NCI-H446 (cell line): Measurements from ENCODE around the gene MEGF10.

Experiments
- DNase-seq, 2 experiments: peaks; one replicate each; lab custom pipeline; 2025; lab: John Stamatoyannopoulos, UW

MEGF10 gene

DNA sequence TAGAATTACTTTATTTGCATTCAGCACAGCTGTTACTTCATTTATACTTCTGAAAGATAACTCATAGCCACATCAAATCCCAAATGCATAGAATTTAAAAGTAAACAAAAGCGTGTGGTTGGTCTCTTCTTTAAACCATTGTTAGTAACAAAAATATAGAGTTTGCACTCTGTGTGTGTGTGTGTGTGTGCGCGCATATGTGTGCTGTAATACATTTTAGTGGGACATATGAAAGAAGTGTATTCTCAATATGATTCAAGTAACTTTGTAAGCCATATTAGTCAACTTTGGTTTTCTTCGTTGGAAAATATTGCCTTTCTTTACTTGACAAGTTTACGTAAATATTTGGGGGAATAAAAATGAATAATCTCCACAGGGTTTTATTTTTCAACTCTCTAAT lies 120.8 kb downstream of the MEGF10 start:
- no peak for DNase-seq

DNA sequence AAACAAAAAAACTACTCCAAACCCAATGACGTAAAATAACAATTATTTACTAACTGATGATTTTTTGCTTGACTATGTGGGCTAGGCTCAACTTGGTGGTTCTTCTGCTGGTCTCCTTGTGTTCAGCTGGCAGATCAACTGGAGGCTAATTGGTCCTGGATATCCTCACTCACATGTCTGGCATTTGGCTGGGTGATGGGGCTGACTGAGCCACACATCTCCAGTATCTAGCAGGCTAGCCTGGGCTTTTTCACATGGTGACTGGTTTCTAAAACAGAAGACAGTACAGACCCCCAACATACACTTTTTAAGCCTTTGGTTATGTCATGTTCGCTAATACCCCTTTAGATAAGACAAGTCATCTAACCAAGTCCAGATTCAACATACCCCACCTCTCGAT lies 122.1 kb downstream of the MEGF10 start:
- DNase-seq = no peak

DNA sequence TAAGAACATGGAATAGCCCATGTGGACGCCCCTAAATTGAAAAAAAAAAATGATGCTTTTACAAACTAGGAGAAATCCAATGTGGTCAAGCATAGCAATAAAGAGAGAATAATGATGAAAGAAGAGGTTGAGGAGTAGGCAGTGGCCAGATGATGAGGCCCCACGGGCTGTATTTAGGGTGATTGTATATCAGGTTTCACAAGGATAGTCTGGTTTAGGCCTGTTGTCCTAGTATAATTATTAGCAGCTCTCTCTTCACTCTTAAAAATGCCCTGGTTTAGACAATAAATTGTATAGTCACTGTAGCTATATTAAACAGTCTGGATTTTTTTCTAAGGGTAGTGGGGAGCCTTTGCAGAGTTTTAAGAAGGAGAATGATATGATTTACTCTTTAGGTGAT lies 124.4 kb downstream of the MEGF10 start:
- DNase-seq = no peak

DNA sequence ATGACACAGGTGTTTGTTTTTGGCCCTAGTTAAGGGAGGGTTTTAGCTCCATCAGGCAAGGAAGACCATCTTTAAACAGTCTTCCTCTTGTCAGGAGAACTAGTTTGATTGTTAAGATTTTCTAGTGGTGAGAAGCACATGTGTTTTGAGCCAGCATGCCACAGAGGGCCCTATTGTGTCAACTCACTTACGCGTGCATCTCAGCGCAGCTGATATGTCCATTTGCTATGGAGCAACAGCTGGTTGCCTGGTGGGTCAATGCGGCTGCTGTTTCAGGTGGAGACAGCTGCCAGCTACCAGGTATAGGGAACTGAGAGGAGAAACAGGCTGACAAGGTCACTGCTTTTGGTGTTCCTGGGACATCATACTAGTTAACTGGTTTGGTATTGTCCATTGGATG lies 126.3 kb downstream of the MEGF10 start:
- no peak for DNase-seq

DNA sequence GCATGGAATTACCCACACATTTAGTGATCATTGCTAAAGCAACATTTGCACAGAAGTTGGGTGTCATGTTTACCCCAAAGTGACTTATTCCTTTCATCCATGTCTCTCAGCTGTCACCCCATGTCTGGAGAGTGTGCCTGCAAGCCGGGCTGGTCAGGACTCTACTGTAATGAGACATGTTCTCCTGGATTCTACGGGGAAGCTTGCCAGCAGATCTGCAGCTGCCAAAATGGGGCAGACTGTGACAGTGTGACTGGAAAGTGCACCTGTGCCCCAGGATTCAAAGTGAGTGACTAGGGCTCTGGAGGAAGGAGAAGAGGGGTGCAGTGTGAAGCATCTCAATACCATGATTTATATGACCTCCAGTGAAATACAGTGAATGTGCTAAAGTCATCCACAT lies 126.9 kb downstream of the MEGF10 start:
- no peak for DNase-seq

DNA sequence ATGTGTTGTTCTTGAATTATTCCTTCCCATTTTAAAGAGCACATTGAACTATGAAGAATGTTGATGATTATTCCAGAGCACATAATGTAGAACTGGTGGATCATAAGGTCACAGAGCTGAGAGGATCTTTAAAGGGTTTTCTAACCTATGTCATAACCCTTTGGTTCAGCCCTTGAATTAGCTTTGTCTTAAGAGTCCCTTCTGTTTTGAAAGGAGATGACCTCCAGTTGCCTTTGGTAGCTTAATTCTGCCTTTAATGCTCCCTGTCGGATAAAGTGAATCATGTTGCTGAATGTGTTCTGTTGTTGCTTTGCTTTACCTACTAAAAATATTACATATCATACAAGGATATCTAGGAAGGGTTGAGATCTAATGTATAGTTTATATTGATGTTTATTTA lies 127.8 kb downstream of the MEGF10 start:
- no peak for DNase-seq

DNA sequence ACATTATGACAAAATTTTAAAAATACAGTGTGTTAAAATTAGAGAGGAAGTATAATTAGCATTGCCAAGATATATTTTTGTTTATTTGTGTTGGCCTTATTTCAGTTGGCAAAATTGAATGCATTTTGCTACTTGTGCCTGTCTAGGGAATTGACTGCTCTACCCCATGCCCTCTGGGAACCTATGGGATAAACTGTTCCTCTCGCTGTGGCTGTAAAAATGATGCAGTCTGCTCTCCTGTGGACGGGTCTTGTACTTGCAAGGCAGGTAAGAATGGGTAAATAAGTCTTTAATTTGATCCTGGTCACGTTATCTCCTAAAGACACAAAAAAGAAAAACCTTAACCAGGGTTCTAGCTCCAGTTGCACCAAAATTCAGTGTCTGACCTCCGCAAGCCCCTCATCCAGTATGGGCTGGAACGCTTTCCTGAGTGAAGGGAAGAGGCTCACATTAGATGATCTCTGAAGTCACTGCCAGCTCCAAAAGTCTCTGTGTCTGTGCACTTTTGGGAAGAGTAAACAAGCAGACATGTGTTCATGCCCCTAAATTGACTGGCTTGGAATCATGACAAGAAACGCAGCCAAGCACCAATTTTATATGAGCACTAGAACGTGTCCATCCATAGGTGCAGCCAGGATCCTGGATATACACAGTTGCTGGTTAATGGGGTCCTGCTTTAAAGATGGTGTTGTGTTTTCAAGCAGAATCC lies 128.5 kb downstream of the MEGF10 start:
- DNase-seq = peak; percentile 92 to 94

DNA sequence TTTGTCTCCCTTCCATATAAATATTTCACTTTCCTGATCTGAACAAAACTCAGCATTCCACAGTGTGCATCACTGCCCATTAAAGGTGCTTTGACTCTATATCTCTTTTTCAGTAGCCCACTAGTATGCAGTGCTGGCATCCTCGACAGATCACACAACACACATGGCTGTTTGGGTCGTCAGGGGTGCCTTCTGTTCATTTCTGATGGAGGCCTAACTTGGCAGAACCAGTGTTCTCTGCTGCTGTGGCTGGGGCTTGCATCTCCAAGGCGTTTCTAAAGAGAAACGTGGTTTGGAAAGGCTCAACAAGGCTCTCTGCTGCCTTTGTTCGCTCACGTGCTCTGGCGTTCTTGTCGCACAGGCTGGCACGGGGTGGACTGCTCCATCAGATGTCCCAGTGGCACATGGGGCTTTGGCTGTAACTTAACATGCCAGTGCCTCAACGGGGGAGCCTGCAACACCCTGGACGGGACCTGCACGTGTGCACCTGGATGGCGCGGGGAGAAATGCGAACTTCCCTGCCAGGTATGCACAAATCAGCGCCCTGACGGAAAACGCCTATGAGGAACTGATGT lies 129.2 kb downstream of the MEGF10 start:
- peak; percentile 80 to 86 for DNase-seq

DNA sequence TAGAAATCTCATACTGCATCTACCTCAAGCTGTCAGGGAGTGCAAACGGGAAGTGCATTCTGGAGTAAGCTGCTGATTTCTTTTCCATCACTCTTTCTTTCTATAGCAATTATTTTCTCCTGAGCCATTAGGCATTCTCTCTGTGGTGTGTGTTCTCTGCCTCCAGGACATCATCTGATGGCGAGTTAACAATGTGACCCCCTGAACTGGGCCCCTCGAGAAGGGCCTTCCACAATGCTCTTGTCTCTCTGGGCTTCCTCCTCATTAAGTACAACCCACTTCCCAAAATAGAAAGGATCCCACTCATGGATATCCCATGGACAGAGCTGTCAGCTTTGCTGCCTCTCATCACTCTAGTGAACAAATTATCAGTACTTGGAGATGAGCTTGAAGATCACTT lies 130.2 kb downstream of the MEGF10 start:
- DNase-seq = no peak

DNA sequence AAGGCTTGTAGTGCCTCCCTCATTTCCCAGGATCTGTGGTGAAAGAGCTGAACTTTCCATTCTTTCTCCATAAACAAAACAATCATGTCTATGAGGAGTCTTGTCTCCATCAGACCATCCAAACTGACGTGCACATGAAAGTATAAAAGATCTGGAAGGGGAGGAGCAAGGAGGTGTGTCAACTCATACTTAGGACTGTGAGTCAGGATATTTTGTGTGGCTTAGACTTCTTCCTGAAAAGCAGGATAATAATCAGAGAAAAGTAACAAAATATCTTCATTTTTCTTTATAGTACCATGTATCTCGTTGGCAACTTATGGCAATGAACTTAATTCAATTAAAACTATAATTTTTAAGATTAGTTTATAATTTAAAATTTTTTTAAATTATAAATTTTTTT lies 130.9 kb downstream of the MEGF10 start:
- DNase-seq = no peak

DNA sequence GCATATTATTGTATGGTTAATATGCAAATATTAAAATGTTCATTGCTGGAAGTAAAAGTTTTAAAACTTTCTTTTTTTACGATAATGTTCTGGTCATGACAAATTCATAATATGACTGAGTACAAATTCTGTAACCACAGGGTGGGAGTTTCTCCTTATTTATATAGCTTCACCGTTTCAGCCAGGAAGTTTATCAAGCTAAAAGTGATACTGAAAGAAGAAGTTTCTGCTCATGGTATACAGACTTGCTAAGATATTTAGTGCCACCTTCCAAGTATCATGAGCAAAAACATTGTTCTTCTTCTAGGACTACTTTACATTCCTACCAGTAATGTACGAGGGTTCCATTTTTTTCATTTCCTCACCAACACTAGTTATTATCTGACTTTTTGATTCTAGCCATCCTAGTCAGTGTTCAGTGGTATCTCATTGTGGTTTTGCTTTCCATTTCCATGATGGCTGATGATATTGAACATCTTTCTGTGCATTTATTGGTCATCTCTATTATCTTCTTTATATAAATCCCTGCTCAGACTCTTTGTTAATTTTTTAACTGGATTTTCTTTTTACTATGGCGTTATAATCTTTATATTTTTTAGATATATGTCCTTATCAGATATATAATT lies 132.7 kb downstream of the MEGF10 start:
- DNase-seq = no peak

DNA sequence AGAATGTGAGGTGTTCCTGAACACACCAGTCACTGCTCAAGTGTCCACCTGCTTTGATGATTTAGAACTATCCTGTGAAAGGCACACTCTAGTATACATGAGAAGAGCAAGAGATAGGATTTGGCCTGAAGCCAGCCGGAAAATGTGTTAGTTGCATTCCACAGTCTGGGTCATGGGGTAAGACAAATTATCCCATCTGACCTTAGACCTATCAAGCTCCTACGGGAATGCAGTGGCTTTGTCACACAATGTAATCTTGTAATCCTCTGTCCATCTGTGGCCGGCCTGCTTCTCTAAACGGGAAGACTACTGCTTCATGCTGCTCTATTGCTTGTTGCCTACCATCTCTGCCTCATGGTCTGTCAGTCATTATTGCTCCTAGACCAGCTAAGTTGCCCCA lies 134.4 kb downstream of the MEGF10 start:
- no peak for DNase-seq

DNA sequence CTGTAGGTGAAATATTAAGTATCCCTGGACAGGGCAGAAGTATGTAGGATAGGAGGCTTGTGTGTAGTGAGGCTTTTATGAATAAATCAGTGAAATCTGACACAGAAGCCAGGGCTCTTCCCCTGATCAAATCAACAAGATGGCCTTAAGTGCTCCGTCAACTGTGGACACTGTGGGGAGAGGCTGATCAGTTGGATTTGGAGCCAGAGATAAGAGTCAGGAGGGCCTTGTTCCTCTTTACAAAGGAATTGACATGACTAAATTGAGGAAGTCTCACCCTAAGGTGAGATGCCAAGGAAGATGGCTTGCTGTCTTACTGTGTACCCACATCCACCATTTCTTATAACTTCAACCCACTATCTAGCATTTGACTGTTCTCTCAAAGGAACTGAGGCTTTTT lies 135.3 kb downstream of the MEGF10 start:
- DNase-seq = no peak

DNA sequence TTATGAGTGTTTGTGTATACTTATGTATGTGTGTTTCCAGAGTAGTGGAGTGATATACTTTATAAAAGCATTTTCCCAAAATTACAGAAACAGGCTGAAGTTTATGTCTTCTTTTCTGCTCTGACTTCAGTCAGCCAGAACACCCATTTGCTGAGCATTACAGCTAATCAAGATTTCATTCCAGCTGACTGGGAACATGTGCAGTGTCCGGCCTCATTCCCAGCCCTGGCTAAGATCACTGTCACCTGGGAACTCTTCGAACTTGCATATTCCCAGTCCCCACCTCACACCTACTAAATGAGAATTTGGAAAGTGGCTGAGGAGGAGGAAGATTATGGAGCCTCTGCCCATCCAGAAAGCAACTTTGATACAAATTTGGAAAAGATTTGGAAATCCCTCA lies 136.1 kb downstream of the MEGF10 start:
- no peak for DNase-seq

DNA sequence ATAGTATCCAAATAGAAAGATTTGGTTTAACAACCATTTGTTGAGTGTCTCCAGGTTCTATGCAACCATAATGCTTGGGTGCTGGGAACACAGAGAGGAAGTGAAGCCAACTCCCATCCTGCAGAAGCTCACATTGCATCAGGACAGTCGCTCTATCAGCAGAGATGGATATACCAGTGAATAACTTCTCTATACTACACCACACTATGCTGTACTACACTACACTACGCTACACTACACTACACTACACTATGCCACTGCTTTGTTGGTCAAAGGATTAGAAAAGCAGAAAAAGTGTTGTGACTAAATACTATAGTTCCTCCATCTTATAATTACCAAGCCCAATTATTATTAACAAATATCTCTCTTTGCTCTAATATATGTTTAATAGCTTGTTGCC lies 137.7 kb downstream of the MEGF10 start:
- DNase-seq = no peak

DNA sequence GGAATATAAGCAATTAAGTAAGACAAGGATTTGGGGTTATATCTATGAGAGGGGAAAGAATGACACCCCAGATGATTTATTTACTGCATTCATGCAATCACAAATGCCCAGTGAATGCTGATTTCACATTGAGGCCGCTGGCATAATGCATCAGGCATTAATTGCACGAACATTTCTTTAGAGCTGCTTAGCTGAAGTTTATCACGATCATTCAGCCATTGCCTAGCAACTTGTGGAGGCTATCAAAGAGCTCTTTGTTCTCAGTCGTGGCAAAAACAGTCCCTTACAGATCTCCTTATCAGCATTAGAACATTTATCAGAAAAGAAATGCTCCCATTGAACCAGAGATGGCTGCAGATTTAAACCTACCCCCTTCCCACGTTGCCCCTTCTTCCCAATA lies 138.2 kb downstream of the MEGF10 start:
- no peak for DNase-seq

DNA sequence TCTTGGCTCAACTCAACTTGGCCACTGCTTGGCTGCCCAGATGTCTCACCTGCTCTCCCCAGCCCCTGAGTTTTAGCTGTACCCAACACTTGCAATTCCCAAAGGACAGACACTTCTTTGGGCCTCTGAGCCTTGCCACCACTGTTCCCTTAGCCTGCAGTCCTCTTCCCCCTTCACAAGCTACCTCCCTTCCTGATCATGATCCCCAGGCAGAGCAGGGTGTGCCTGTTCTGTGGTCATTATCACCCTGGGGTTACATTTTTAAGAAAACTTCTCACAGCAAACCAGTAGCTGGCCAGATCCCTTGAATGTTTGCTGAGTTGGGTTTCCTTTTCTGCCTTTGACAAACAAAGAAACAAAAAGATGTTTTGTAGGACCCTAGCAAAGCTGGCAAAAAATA lies 139.3 kb downstream of the MEGF10 start:
- DNase-seq = no peak

DNA sequence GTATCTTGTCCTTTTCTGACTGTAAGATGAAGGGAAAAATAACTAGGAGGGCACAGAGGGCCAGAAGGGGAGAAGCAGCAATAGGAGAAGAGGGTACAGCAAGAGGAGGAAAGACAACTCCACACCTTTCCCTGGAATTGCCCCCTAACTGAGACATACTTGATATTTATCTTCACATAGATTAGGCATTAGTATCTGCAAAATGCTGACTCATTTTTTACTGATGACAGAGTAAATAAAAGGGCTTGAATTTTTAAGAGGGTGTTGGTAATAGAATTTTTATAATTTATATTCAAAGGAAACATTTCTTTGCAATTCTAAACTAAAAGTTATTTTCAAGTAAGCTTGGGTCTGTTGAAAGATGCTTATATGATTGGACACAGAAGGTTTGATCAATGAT lies 140.0 kb downstream of the MEGF10 start:
- DNase-seq = no peak

DNA sequence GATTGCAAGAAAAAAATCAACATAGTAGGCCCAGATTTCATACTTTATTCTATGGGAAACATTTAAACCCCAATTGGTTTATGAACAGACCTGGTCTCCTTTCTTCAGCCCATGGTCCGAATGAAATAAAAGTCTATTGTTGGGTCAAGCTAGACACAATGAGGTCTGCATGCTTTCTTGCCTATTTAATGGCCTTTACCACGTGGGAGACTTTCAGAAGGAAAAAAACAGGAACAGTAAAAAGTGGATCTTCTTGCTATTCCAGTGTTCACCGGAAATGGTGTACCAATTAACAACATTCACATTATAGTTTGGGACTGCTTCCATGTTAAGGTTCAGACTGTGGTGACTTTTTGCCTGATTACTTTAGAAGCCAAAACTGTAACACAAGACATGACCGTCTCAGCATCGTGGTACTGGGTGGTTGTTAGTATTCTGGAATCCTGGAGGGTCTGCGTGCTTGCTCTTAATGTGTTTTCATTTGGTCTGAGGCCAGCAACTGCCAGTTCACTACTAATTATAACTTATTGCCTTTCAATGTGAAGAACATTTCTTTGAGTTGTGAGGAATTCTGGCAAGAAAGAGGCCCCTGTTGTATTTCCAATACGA lies 141.5 kb downstream of the MEGF10 start:
- DNase-seq = peak; percentile 16 to 20

DNA sequence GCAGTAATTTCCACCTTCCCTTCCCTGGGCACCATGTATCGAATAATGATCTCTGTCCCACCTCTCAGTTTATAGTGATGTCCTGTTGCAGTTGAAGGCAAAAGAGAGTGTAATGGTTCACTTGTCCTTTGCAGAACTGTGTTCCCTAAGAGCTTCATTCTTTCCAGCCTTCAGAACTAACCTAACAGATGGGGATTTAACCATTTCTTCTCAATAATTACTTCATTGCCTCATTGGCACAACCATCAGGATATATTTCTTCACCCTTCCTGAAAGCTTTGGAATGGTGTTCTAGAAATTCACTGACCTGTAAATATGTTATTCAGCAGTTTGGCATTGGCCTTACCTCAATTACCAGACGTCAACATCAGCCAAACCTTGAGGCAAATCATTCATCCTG lies 142.9 kb downstream of the MEGF10 start:
- DNase-seq = peak in 1 of 2 experiments; percentile 38

DNA sequence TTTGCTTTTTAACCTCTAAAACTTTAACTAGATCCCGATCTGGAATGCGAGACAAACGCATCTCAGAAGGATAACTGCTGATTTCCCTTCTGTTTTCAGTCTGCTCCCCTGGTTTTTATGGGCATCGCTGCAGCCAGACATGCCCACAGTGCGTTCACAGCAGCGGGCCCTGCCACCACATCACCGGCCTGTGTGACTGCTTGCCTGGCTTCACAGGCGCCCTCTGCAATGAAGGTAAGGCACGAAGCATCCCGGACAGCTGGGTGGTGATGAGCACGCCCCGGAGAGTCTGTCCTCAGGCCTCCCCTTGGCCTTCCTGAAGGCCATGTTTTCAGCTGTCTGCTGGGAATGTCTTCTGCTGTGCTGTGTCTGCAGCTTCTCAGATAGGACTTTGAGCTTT lies 144.0 kb downstream of the MEGF10 start:
- DNase-seq = no peak

DNA sequence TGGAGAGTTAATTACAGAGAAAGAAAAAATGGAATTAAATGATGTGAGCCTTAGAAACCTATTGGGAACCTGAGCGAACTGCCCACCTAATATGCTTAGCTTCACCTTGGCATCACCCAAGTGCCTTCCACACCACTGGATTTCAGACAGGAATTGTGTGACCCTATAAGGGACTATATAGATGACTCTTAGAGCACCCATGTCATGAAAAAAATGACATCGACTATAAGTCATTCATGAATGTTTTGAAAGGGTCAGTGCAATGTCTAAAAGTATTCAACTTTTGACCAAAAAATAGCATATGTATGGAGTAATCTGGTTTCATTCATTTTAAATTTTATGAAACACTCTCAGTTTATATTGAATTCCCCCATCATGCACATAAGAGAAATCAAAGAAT lies 145.2 kb downstream of the MEGF10 start:
- DNase-seq = no peak

DNA sequence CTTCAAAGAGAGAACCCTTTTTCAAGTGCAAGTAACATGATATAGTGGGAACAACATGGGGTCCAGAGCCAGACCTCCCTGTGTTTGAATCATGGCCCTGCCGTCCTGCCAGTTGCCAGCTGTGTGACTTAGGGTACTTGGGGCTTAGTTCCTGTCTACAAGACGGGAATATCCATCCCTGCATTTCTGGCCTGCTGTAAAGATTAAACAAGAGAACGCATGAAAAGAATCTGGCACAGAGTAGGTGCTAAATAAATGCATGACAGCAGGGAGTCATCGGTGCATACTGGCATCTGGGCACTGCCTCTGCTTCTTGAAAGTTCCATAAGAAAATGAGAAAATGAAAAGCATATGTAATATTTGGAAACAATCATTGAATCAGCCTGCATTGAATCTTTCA lies 149.0 kb downstream of the MEGF10 start:
- DNase-seq = peak in 1 of 2 experiments; percentile 57
